Stimulated activated CD8-positive, alpha-beta memory T cell treated with anti-CD3 and anti-CD28 coated beads, Interleukin-2, amount 100 ng/mL, for 48 hours (primary cell): ENCODE measurements around the gene CCNA2.

ENCODE experiments used
- DNase-seq, 2 donors: peaks; one replicate each; pipeline ENCODE4 v3.0.0-alpha.2; 2020; ENCODE audit warnings: low read depth in 2 of 2

The CCNA2 gene

DNA sequence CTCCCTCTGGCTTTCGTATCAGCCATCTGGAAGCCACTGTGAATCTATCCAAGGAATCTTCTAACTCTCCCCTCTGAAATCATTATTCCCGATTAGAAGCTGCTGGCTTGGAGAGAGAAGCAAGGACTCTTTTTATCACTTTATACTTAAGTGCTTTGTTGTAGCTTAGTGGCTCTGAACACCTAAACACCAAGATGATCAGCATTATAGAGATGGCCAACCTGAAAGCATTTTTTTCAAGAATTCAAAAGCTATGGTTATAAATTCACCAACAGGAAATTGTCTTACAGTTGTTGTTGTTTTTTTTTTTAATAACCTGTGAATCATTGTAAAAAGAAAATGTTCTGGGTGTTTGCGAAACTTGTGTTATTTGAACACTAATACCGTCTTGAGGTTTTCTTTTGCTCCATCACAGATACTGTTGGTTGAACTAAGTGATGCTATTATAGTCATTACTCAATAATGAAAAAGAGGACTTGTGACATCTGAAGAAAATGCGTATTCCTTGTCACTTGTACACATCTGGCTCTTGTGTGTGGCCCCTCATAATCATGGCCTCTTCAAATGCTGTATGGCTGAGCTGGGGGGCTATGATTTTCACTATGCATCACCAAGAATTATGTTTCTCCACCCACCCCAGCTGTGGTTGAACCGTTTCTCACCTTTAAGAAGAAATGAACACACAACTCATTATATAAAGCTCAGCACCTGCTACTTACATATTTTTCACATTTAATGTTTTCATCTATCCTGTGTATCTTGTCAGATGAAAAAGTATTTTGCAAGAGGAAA, 46.9 kb downstream of the CCNA2 start:
- no peak for DNase-seq

DNA sequence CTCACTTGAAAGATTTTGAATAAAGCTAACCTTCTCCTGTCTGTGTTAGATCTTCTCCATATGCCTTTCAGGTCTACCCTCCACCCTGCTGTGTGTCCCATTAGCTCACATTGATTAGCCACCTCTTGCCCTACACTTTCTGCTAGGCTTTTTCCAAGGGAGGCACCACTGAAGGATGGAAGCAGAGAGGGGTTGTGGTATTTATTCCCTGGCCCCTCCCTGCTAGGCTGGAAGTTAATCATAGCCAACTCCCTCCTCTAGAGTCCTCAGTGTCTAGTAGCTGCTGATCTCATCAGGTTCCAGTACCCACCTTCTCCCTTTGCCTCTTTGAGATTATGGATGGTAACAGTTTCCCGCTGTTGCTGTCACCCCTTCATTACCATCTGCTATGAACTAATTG, 49.8 kb downstream of the CCNA2 start:
- DNase-seq, result no peak

DNA sequence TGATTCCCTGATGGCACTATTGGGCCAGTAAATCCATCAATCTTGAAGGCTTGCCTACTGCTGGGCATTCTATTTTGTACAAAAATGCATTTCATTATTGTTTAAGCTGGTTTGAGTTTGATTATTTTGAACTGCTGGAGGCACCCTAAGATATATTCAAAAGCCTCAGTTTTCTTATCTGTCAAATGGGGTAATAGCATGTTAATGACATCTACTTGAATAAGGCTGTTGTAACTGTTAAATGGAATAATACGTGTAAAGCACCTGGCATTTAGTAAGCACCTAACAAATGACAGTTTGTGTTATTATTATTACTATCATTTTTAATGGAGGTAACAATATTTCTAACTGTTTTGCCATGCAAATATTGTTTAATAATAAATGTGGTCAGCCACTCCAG, 51.8 kb downstream of the CCNA2 start:
- no peak for DNase-seq

DNA sequence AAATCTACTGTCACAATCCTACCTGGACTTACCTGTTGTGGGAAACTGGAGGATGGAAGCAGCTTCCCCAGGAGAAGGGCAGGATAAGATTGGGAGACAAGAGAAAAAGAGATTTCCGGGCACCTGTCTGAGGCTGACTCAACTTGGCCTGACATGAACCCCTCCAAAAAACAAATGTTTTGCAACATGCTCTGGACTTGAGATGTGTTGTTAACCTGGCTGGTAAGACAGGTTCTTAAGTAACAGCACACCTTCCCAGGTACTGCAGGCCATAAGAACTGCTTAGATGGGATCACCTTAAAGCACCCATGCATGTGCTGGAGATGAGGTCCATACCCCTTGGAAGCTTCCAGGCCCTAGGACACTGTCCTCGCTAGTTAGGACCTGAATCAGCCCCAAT, 54.3 kb downstream of the CCNA2 start:
- no peak for DNase-seq

DNA sequence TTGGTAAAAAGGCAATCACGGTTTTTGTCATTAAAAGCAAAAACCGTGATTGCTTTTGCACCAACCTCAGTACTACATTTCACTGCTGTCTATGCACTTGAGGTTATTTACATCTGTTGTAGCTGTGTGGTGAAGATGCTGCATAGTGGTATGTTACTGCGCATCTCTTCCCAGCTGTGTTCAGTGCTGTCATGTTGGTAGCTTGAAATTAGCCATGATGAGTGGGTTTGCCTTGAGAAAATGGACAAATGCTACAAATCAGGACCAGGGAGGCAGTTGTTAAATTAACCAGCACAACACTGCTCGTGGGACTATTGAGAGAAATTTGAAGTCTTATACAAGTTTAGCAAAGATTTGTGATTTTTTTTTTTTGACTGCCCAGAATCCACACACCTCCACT, 56.5 kb downstream of the CCNA2 start:
- no peak for DNase-seq
